HG03469 (cell line): ENCODE results near the gene ZBTB49.

ENCODE experiments used
- ATAC-seq: cut with Tn5 transposase; IDR thresholded peaks from one replicate; pipeline ENCODE4 v1.9.1; 2021; ENCODE audit warnings: mild to moderate bottlenecking, moderate library complexity, moderate number of reproducible peaks; ENCODE audit not compliant: unreplicated experiment

The ZBTB49 gene

DNA sequence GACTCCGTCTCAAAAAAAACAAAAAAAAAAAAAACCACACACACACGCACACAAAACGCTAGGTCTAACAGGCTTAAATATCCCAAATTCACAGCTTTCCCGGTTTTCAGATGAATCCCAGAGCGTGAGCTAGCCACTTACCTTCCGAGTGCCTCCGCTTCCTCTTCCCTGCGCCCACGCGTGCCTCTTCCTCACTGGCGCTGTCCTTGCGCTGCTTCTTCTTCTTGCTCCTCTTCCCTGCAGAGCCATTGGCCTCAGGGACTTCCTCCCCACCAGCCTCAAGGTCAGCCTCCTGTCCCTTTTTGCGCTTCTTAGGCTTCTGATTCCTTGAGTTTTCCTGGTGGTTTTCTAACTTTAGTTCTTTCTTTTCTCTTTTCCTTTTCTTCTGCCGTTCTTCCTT lies 15.8 kb upstream of the ZBTB49 start:
- no peak for ATAC-seq

DNA sequence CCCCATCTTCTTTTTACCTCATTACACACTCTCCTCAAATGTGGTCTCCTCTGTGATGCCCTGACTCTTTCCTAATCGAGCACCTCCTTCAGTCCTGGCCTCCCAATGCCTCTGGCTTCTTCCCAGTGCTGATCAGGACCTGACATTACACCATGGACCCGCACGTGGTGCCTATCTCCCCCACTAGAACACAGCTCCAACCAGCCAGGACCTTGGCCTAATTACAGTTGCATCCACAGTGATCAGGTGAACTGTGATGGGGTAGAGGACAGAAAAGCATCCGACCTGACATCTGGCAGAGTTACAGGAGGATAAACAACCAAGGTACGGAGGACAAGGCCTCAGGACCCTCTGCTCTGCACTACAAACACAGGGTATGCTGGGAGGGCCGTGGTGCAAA lies 12.5 kb upstream of the ZBTB49 start:
- no peak for ATAC-seq

GRCh38 chr4:4281787-4282186 lies 8.3 kb upstream of the ZBTB49 start:
- ATAC-seq, result no peak

- ATAC-seq, result no peak
Measured at GRCh38 chr4:4284827-4285618, 5.0 kb upstream of the ZBTB49 start.

- ATAC-seq, result no peak
Measured at GRCh38 chr4:4288098-4288497, 2.0 kb upstream of the ZBTB49 start.

DNA sequence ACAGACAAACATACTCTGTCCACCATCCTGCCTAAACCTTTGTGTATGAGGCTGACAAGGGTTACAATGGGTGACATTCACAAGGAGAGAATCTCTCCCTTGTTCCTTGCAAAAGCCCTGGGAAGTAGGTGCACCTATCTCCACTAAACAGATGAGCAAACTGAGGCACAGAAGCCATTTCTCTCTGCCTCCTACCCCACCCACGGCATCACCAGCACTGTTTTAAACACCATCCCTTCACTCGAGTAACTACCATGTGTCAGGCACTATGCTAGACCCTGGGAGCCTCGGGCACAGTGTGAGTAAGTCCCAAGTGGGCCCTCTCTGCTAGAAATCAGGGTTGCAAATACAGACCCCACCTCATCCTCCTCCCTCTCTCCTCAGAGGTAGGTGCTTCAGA lies 996 bp upstream of the ZBTB49 start:
- ATAC-seq, result no peak

DNA sequence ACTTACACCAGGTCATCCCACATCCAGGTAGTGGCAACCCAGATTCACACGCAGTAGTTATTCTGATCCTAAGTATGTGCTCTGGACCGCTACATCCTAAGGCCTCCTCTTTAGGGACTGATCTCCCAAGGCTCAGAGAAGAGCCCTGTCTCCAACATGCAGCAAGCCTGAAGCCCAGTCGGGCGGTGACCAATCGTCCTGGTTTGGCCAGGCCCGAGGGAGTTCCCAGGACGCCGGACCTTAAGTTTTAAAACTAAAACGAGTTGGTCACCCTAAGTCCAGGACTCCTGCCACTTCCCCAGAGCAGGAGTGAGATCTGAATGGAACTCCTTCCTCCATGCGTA lies 482 bp upstream of the ZBTB49 start:
- no peak for ATAC-seq

DNA sequence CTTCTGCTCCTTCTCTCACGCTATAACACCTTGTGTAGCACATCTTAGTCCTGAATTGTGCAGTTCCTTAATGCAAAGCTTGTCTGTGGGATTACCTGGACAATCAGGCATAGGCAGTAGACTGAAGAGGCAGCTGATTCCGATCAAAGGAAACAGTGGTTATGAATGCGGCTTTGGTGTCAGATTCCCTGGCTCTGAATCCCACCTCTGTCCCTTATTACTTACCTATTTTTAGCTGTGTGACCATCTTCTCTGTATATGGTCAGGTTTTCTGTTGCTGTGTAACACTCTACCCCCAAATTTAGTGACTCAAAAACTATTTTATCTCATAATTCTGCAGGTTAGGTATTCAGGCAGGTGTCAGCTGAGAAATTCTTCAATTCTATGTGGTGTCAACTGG lies 3.2 kb downstream of the ZBTB49 start:
- no peak for ATAC-seq

GRCh38 chr4:4296283-4296846 lies 6.3 kb downstream of the ZBTB49 start:
- ATAC-seq, result no peak

- no peak for ATAC-seq
Measured at GRCh38 chr4:4299006-4299405, 9.0 kb downstream of the ZBTB49 start.

- no peak for ATAC-seq
Measured at GRCh38 chr4:4302001-4302400, 11.9 kb downstream of the ZBTB49 start.

GRCh38 chr4:4302416-4302815 lies 12.4 kb downstream of the ZBTB49 start:
- ATAC-seq, result no peak

- ATAC-seq, result no peak
Measured at GRCh38 chr4:4306920-4307319, 16.9 kb downstream of the ZBTB49 start.

GRCh38 chr4:4308800-4309441 lies 18.9 kb downstream of the ZBTB49 start:
- ATAC-seq, result no peak

DNA sequence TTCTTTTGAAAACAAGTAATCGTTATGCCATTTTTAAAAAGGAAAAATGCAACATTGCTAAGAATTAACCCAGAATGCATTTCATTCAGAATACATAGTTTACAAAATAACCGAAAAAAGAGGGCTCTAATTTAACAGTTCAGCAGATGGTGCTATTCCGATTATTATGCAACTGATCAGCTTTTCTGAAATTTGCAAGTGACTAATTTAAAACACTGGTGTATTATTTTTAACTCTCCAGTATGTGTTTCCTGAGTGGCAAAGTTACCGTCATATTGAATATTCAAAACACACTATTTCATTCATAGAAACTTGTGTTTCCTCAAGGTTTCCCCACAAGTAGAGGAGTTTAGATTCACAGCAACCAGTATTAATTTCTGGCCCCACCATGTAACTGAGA lies 21.1 kb downstream of the ZBTB49 start:
- ATAC-seq, result no peak

GRCh38 chr4:4315461-4316149 lies 25.6 kb downstream of the ZBTB49 start:
- no peak for ATAC-seq

DNA sequence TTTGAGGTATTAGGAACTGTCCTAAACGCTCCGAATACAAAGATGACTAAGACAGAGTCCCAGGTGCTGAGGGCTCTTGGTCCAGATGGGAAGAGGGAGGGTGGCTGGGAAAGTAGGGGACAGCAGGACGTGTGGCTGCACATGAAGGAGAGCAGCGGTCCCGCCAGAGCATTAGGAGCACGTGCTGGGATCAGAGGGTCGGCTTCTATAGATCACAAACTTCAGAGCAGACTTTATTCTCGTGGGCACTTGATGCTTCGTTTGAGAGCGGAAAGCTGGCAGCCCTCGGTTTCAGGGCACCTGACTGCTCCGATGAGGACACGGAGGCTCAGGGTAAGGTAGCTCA lies 26.1 kb downstream of the ZBTB49 start:
- no peak for ATAC-seq

DNA sequence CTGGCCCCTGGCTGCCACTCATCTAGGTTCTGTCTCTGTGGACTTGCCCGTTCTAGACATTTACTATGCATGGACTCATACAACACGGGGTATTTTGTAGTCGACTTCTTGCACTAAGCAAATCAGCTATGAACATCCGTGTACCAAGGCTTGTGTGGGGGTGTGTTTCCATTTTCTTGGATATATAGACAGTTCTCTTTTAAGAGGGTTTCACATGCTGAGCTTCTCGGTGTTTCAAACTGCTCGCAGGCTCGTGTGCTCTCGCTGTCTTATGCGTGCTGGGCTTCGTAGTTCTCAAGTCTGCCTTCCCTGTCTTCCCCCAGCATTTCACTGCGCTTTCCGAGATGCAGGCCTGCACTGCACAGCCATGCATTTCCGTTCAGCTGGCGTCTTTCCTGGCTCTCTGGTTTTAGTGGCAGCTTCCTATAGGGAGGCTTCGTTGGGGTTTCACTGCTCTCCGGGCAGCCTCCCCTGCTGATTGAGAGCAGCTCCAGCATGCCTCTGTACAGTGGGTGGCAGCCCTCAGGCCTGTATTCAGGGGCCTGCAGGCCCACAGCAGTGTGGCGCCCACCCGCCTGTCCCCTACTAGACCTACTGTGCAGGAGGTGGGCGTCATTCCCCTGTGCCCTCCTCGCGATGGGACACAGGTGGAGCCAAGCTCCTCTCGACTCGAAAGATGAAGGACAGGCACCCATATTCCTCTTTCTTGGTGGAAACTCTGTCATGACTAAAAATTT lies 27.6 kb downstream of the ZBTB49 start:
- no peak for ATAC-seq

DNA sequence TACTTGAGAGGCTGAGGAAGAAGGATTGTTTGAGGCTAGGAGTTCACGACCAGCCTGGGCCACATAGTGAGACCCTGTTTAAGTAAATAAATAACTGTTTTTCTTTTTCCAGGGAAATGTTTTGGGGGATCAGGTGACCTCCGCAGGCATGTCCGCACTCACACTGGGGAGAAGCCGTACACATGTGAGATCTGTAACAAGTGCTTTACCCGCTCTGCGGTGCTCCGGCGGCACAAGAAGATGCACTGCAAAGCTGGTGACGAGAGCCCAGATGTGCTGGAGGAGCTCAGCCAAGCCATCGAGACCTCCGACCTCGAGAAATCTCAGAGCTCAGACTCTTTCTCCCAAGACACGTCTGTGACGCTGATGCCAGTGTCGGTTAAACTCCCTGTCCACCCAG lies 30.5 kb downstream of the ZBTB49 start:
- ATAC-seq, result no peak

- ATAC-seq, result no peak
Measured at GRCh38 chr4:4320951-4321714, 31.1 kb downstream of the ZBTB49 start.
